ENCODE measurements around the gene EFHD2.
A peak's percentile ranks its signal among the peaks of the same experiment; 100 is the strongest.
"Not testable (repeated sequence)": the region's sequence is repeated elsewhere in the genome, so short reads cannot be mapped to it uniquely, and the experiment has no call there.

EFHD2 gene

GRCh38 chr1:15388201-15388880 lies 21.3 kb upstream of the EFHD2 start:
- no peak for DNase-seq (ENCODE audit: low spot score)

- not testable (repeated sequence) for DNase-seq (ENCODE audit: low spot score)
Measured at GRCh38 chr1:15389828-15390227, 19.9 kb upstream of the EFHD2 start.

DNA sequence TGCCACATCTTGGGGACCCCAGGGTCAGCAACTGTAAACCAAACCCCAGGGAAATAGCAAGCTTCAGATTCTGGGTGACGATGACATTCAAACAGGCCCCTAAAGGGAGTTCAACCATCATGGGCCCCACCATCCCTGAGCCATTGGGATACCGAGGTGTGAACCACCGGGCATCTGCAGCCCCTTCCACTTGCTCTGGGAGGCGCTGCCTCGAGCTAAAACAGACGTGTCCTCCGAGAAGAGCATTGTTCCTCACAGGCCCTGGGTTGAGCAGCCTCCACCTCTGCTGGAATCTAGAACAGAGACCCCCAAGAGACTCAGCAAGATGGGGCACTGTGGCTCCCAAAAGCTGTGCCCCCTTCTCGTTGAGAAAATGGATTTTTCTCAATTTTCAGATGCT lies 19.0 kb upstream of the EFHD2 start:
- no peak for DNase-seq (ENCODE audit: low spot score)

GRCh38 chr1:15391366-15391765 lies 18.3 kb upstream of the EFHD2 start:
- DNase-seq (ENCODE audit: low spot score) = no peak

DNA sequence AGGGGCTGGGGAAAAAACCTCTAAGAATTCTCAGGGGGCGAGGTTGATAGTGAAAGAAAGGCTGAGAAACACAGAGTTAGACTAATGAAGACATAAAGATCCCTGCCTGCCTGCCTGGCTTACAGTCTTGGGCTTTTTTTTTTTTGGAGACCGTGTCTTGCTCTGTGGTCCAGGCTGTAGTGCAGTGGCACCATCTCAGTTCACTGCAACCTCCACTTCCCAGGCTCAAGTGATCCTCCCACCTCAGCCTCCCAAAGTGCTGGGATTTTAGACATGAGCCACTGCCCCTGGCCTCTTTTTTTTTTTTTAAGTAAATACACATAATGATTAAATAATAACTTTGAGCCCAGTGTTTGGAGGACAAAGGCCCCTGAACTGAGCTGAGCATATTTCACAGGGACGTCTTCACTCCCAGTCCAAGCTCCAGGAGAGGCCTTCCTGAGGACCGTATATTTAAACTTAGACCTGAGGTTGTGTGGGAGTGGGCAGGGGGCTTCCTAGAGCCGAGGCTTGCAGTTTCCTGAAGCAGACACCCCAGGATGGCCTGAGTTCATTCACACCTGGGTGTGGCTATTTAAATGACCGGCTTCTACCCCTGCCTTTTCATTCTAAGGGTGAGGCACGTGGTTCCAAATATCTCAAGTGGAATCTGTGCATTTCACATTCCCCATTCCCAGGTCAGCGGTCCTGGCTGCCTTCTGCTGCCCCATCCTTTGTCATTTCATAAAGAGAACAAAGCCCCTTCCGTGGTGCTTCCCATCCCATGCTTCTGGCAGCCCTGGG lies 16.0 kb upstream of the EFHD2 start:
- DNase-seq (ENCODE audit: low spot score) = no peak

GRCh38 chr1:15394258-15394690 lies 15.4 kb upstream of the EFHD2 start:
- no peak for DNase-seq (ENCODE audit: low spot score)

DNA sequence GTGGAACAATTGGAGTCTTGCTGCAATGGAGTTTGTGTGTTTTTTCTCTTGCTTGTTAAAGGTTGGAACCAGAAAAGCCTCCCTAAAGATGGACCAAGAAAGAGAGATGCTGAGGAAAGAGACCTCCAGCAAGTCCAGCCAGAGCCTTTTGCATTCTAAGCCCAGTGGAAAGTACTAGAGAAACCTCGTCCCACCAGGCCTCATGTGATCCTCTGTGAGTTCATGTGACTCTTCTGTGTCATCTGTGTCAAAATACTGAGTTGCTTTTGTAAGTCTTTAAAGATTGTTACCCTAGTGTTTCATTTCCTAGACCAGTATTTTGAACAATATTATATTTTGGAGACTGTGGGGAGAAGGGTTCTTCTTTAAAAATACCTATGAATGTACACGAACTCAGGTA lies 12.5 kb upstream of the EFHD2 start:
- no peak for DNase-seq (ENCODE audit: low spot score)

GRCh38 chr1:15399710-15400109 lies 10.0 kb upstream of the EFHD2 start:
- no peak for DNase-seq (ENCODE audit: low spot score)

DNA sequence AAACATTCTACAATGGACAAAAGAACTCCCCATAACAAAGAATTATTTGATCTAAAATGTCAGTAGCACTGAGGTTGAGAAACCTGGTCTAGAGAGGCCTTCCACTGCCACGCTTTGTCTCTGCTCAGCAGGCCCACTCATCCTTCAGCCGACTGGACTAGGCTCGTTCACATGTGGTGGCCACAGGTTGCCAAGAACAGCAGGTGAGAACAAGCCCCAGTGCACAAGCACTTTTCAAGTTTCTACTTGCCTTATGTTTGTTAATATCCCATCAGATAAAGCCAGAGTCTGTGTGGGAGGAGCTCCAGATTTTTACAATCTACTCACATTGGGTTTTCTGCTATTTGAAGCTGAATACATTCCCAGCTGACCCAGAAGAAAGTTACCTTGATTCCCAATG lies 9.1 kb upstream of the EFHD2 start:
- DNase-seq (ENCODE audit: low spot score) = no peak

- no peak for DNase-seq (ENCODE audit: low spot score)
Measured at GRCh38 chr1:15401391-15402055, 8.2 kb upstream of the EFHD2 start.

- DNase-seq (ENCODE audit: low spot score) = no peak
Measured at GRCh38 chr1:15402809-15403450, 6.8 kb upstream of the EFHD2 start.

DNA sequence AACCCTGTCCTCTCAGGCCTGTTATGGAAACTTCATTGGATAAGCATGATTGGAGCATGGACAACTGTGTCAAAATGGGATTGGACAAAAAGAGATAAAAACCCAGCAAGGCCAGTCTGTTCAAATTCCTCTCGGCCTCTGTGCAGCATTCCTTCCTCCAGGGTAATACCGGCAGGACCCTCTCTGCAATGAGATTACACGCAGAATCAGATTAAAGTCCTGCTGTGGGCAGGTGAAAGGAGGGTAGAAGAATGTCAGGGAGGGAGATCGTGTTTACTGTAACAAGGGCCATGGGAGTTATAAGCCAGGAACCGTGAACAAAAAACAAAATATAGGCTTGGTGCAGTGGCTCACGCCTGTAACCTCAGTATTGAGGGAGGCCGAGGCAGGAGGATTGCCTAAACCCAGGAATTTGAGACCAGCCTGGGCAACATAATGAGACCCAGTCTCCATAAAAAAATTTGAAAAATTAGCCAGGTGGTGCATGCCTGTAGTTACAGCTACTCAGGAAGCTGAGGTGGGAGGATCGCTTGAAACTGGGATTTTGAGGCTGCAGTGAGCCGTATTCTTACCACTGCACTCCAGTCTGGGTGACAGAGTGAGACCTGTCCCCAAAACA lies 5.6 kb upstream of the EFHD2 start:
- DNase-seq (ENCODE audit: low spot score) = no peak

DNA sequence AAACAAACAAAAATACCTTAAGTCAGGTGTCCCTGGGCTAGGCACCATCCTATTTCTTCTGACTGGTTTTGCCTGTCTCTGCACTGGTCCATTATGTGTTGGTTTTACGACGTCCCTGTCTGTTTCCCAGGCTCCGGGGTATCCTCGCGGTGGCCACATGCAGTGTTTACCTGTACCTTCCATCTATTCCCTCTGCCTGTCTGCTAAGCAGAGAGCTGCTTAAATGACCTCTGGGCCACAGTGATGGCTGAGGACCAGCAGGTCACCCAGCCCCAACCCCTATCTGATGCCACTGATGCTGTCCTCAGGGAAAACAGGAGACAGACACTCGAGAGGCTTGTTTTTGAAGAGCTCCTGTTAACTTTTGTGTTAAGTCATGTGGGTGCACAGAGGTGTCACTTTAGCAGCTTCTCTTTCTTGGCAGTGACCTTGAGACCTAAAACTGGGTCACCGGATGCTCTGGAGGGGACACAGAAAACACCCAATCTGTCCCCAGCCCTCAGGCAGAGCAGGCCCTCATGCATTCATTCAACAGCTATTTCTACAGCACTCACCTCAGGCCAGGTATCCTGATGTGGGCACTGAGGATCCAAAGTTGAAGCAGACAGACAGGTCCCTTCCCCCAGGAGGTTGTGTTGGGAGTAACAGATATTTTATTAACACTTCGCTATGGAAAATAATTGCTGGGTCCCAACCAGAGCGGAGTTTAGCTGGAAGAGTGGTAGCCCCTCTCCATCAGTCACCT lies 4.4 kb upstream of the EFHD2 start:
- no peak for DNase-seq (ENCODE audit: low spot score)

GRCh38 chr1:15406614-15407559 lies 2.8 kb upstream of the EFHD2 start:
- DNase-seq (ENCODE audit: low spot score) = no peak

GRCh38 chr1:15407580-15407979 lies 2.1 kb upstream of the EFHD2 start:
- DNase-seq (ENCODE audit: low spot score) = no peak

DNA sequence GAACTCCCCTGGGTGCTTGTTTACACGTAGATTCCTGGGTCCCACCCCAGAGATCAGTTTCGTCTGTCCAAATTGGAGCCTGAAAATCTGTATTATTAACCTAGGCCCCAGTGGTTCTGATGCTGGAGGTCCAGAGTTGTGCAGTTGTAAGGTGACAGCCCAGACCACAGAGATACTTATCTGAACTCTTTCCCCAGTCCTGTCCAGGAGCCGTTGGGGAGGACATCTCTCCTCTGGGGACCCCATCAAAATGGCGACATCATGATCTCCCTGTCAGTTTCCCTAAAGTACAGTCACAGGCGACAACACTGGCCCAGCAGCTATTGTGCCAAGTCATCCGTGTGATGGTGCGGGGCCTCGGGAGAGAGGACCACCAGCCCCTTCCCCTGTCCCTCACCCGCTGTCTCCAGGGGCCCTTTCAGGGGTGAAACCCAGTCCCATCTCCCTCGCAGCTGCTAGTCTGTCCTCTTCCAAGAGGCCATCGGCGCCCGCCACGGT lies 749 bp upstream of the EFHD2 start:
- DNase-seq (ENCODE audit: low spot score) = no peak

DNA sequence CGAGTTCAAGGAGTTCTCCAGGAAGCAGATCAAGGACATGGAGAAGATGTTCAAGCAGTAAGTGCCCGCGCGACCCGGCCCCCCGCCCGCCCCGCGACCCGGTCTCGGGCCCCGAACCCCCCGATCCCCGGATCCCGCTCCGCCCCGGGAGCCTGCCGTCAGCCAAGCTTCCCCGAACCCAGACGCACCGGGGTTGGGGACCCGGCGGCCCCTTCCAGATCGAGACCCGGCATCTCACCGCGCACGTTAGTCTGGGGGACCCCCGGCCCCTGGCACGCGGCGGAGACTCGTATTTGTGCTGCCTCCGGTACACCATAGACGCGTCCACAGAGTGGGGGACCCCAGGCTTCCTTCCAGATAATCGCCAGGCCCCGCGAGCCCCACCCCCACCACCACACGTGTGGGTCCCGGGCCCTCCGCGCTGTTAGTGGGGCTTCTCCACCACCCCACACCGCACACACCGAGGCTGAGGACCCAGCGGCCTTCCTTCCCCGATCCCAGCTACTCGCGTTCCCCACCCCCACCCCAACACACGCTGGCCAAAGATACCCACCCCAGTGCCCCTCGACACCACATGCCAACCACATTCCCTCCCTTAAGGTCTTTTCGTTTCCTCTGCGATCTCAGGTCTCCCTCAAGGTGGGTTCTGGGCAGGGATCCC lies 665 bp downstream of the EFHD2 start:
- peak; percentile 32 for DNase-seq (ENCODE audit: low spot score)

DNA sequence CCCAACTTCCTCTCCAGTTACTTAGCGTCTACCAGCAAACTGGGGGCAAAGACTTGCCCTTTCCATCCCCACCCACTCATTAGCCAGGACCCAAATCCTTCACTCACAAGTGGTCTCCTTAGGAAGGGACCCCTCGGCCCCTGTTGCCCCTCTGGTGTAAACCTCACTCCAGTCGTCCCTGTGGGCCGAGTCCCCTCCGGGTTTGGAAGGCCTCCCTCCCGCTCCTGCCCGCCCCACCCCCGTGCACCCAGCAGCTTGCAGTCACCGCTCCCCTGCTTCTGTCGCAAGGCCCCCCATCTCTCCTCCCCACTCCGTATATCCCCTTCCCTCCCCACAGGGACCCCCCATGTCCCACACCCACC lies 1.2 kb downstream of the EFHD2 start:
- DNase-seq (ENCODE audit: low spot score) = no peak

GRCh38 chr1:15411593-15412137 lies 2.0 kb downstream of the EFHD2 start:
- peak; percentile 82 for DNase-seq (ENCODE audit: low spot score)
